GM12892 (cell line): ENCODE measurements around the gene ARVCF.

ENCODE experiments used
- POLR2A ChIP-seq: IDR thresholded peaks from 2 replicates; pipeline ENCODE4 v1.6.1; 2011; ENCODE audit warnings: low read depth, low read length, control low read depth
- POLR2AphosphoS5 ChIP-seq: IDR thresholded peaks from 2 replicates; pipeline ENCODE4 v1.6.1; 2011; ENCODE audit warnings: low read depth, low read length, control low read depth

DNA sequence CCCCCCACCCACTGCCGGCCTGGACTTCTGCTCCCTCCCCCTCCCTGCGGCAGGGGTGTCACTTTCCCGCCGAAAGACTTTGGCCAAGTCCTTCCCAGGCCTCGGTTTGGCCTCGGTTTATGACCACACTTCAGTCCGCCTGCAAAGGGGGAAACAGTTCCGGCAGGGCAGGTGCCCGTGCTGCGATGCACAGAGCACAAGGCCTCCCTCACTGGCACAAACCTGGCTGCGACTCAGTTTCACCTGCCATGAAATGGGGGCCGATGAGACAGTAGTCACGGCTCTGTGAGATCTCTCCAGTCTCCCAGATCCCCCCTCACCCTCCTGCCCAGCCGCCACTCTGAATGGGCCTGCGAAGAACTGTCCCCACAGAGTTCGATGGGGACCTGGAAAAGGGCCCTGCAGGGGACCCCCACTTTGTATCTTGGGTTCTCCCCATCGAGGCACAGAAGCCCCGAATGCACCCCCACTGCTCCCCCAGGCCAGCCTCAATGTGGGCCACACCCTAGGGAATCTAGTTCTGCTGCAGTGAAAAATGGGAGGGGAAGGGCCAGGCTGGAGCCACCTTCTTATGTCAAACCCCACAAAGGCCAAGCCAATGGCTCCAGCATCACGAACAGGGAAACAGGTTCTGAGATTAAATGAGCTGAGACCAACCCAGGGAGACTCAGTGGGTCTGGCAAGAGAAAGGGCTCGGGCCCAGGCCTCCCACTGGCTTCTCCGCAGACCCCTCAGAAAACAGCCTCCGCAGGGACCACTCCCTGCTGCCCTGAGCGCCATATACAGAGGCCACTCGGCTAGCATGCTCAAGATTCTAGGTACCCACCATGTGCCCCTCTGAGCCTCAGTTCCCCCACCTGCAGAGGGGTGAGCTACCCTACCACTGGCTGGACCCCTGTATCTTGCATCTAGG, 29.0 kb downstream of the ARVCF start:
- TF ChIP-seq POLR2AphosphoS5, result no peak
- no peak for TF ChIP-seq POLR2A
